Activated naive CD4-positive, alpha-beta T cell treated with anti-CD3 and anti-CD28 coated beads, Interleukin-2, amount 10 ng/mL, durations not matched to agents 7 days and 5 days (primary cell): ENCODE measurements around the gene VPS45.

Source experiments
- CTCF ChIA-PET: fragments of 350-600 bp; sonication (Branson Sonifier 250); formaldehyde crosslinking; loops from one replicate; lab custom pipeline; 2021; ENCODE audit warnings: antibody characterized with exemption; lab: Charles Lee
- DNase-seq: peaks from one replicate; pipeline ENCODE4 v3.0.0-alpha.2; 2020
- H3K27ac Mint-ChIP-seq: one replicate; pipeline ENCODE4 v1.8.0; 2021; ENCODE audit warnings: mild to moderate bottlenecking, moderate library complexity, mixed read lengths
- H3K27me3 Mint-ChIP-seq: one replicate; pipeline ENCODE4 v1.8.0; 2021; ENCODE audit warnings: mild to moderate bottlenecking, mixed read lengths
- H3K36me3 Mint-ChIP-seq: one replicate; pipeline ENCODE4 v1.8.0; 2021; ENCODE audit warnings: mixed read lengths
- H3K4me1 Mint-ChIP-seq: one replicate; pipeline ENCODE4 v1.8.0; 2021; ENCODE audit warnings: mixed read lengths
- H3K4me3 Mint-ChIP-seq: one replicate; pipeline ENCODE4 v1.8.0; 2021; ENCODE audit warnings: mild to moderate bottlenecking, moderate library complexity, mixed read lengths
- H3K9me3 Mint-ChIP-seq: one replicate; pipeline ENCODE4 v1.8.0; 2021; ENCODE audit warnings: mixed read lengths

The VPS45 gene

DNA sequence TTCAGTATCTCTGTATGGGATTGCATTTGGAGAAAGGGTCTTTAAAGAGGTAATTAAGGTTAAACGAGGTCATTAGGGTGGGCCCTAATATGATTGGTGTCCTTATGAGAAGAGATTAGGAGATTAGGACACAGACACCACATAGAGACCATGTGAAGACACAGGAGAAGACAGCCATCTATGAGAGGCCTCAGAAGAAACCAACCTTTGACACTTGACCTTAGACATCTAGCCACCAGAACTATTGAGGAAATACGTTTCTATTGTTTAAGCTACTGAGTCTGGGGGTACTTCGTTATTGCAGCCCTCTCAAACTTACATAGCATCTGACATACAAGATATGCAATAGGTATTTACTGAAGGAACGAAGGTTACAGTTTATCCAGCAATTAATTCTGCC lies 7.3 kb upstream of the VPS45 start:
- Mint-ChIP-seq H3K27ac (no peak overlapping the region), H3K4me3 (no peak overlapping the region), H3K9me3 (no peaks in the 10 kb centered on the region), H3K36me3 (no peaks in the 10 kb centered on the region), H3K27me3 (peaks cover 9% of the 10 kb centered on the region), H3K4me1 (peaks cover 5% of the 10 kb centered on the region)
- CTCF ChIA-PET, result interaction anchor here (1.3 kb wide), 2 partner anchors 98 to 127 kb away, joined by 3 to 5 read pairs; no protein-coding TSS in a partner anchor
- no peak for DNase-seq

DNA sequence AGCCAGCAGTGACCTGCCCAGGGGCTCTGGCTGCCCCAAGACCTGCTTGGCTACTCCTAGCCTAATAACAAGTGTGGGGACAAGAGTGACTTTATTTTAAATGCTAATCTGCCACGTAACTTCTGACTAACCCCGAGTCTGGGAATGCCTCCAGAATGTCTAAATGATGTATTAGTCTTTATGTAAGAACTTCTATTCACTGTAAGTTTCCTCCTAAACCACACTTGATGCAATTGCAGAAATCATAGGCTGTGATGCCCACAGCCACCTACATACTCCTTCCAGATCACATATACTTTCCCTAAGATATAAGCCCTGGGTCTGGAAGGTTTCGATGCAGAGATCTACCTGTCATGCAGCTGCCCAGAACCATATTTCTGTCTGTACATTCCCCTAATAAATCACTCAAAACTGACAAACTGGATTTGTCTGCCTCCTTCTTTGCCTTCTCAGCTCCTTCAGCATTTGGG lies 5.9 kb upstream of the VPS45 start:
- Mint-ChIP-seq H3K4me3 (no peak overlapping the region), H3K36me3 (no peaks in the 10 kb centered on the region), H3K9me3 (no peaks in the 10 kb centered on the region), H3K4me1 (peaks cover 14% of the 10 kb centered on the region), H3K27ac (no peak overlapping the region), H3K27me3 (peaks cover 9% of the 10 kb centered on the region)
- CTCF ChIA-PET, result no interaction called here
- no peak for DNase-seq

DNA sequence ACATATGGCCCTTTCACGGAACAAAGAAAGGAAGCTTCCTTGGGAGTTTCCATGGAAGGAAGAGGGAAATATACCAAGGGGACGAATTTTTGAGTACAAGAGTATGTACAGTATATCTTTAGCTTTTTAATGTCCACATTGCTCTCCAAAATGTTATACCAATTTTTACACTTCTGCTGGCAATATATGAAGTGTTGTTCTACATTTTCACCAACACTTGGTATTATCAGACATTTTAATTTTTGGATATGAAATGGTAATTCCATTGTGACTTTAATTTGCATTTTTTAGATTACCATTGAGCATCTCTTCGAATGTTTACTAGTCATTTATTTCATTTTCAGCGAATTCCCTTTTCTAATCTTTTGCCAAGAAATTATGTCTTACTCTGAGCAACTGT lies 5.5 kb upstream of the VPS45 start:
- Mint-ChIP-seq H3K36me3 (no peaks in the 10 kb centered on the region), H3K27ac (no peak overlapping the region), H3K4me3 (no peak overlapping the region), H3K9me3 (no peaks in the 10 kb centered on the region), H3K27me3 (peaks cover 9% of the 10 kb centered on the region), H3K4me1 (peaks cover 17% of the 10 kb centered on the region)
- DNase-seq, result no peak
- CTCF ChIA-PET, result no interaction called here

DNA sequence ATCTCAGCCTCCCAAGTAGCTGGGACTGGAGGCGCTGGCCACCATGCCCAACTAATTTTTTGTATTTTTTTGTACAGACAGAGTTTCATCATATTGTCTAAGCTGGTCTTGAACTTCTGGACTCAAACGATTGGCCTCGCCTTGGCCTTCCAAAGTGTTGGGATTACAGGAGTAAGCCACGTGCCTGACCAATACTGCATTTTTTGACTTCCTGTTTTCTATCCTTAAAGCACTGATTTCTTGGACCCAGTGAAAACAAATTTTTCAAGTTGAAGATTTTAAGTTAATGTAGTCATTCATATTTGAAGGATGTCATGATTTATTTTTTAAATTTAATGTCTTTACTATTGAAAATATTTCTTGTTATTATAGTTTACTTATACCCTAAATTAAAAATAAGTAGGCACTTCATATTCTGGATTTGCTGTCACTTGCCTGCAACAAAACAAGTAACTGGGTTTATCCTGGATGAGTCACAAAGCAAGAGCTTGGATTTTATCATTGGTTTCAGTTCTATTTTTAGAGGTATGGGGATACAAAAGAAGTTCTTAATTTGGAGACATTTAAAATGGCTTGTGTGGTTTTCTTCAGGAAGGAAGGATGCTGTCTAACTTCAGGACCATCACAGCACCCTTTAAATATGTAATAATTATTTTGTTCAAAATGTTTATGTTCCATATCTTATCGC lies 2.2 kb upstream of the VPS45 start:
- Mint-ChIP-seq H3K4me3 (peak overlapping the region; percentile 13), H3K4me1 (peaks cover 43% of the 10 kb centered on the region), H3K27me3 (peaks cover 9% of the 10 kb centered on the region), H3K36me3 (peaks cover 9% of the 10 kb centered on the region), H3K27ac (no peak overlapping the region), H3K9me3 (no peaks in the 10 kb centered on the region)
- CTCF ChIA-PET, result interaction anchor here (0.8 to 2.5 kb wide), 4 partner anchors 64 to 121 kb away, joined by 3 to 8 read pairs (median 4); no protein-coding TSS in a partner anchor
- DNase-seq, result no peak

DNA sequence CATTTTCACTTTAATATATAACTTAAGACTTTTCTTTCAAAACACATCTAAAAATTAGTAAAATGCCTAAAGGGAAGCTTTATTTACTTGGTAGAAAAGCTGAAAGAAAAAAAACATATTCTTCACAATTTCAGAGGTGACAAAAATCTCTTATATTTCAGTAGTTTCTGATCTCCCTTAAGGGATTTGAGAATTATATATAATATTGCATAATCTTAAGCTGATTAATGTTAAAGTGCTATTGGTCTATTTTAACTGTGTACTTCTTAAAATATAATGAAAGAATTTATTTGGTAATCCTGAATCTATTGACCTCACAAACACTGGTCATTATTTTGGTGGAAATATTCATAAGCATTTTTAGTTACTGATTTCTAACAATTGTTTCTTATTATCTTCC lies 1.2 kb upstream of the VPS45 start:
- CTCF ChIA-PET, result interaction anchor here (0.6 to 3.1 kb wide), 4 partner anchors 8 to 99 kb away, joined by 3 to 16 read pairs (median 3); no protein-coding TSS in a partner anchor
- no peak for DNase-seq
- Mint-ChIP-seq H3K36me3 (peaks cover 9% of the 10 kb centered on the region), H3K4me3 (peak overlapping the region; percentile 88), H3K27me3 (peaks cover 9% of the 10 kb centered on the region), H3K9me3 (no peaks in the 10 kb centered on the region), H3K4me1 (peaks cover 43% of the 10 kb centered on the region), H3K27ac (no peak overlapping the region)

DNA sequence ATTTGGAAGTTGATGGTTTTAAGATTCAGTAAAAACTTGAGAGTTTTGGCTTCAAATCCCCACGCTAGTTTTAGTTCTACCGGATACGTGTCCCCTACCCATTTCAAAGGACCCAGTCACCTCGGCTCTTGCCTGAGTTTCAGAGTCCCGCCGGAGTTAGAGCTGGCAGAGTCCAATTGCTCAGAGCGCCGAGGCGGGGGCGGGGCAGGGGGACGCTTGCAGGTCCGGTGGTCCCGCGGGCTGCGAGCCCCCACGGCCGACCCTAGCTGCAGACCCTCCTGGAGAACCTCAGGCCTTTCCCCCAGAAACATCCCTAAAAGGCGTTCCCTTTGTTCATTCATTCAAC lies 765 bp upstream of the VPS45 start:
- DNase-seq, result peak; percentile 59
- CTCF ChIA-PET, result interaction anchor here (0.6 to 3.1 kb wide), 2 partner anchors 9 to 98 kb away, joined by 3 to 16 read pairs; no protein-coding TSS in a partner anchor
- H3K36me3 Mint-ChIP-seq, result peaks cover 9% of the 10 kb centered on the region
- peaks cover 43% of the 10 kb centered on the region for H3K4me1 Mint-ChIP-seq
- peak overlapping the region; percentile 88 for H3K4me3 Mint-ChIP-seq
- H3K27ac Mint-ChIP-seq, result peak overlapping the region; percentile 93
- peaks cover 9% of the 10 kb centered on the region for H3K27me3 Mint-ChIP-seq
- no peaks in the 10 kb centered on the region for H3K9me3 Mint-ChIP-seq

DNA sequence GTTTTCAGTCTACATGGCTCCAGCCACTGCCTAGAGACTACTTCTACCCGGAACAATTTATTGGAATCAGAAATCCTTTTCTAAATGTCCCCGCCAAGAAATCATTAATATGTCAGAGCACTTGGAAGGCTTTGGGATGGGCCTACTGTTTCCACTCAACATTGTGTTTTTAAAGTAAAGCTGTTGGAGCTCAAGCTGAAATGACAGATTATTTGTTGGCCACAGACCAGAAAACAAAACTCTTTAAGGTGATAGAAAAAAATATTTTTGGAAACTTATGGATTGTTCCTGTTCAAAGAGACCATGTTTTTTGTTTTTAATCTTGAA lies 496 bp downstream of the VPS45 start:
- peaks cover 5% of the 10 kb centered on the region for H3K27me3 Mint-ChIP-seq
- no peaks in the 10 kb centered on the region for H3K9me3 Mint-ChIP-seq
- CTCF ChIA-PET, result interaction anchor here (0.6 to 3.3 kb wide), 9 partner anchors 56 to 119 kb away, joined by 3 to 16 read pairs (median 4); no protein-coding TSS in a partner anchor
- peaks cover 46% of the 10 kb centered on the region for H3K4me1 Mint-ChIP-seq
- peaks cover 18% of the 10 kb centered on the region for H3K36me3 Mint-ChIP-seq
- H3K27ac Mint-ChIP-seq, result peak overlapping the region; percentile 93
- H3K4me3 Mint-ChIP-seq, result peak overlapping the region; percentile 88
- DNase-seq, result no peak

DNA sequence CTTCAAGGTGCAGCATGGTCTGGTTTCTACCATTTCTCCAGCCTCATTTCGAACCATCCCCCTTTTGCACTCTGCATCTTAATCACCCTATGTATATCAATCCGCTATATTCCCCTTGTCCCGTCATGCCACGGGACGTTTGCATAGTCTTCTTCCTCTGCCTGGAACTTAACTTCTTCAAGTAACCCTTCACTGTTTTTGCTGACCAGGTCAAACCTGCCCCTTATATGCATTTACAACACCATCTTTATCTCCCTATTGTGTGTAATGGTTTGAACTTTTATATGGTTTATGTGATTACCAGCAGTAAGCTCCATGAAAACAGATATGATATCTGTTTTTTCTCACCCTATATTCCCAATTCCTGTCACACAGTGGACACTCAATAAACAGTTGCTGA lies 2.3 kb downstream of the VPS45 start:
- no peak for DNase-seq
- H3K27ac Mint-ChIP-seq, result no peak overlapping the region
- H3K27me3 Mint-ChIP-seq, result no peaks in the 10 kb centered on the region
- H3K9me3 Mint-ChIP-seq, result no peaks in the 10 kb centered on the region
- CTCF ChIA-PET, result interaction anchor here (1.0 to 3.3 kb wide), 3 partner anchors 96 to 117 kb away, joined by 5 to 9 read pairs (median 7); no protein-coding TSS in a partner anchor
- no peak overlapping the region for H3K4me3 Mint-ChIP-seq
- H3K4me1 Mint-ChIP-seq, result peaks cover 51% of the 10 kb centered on the region
- peaks cover 23% of the 10 kb centered on the region for H3K36me3 Mint-ChIP-seq

DNA sequence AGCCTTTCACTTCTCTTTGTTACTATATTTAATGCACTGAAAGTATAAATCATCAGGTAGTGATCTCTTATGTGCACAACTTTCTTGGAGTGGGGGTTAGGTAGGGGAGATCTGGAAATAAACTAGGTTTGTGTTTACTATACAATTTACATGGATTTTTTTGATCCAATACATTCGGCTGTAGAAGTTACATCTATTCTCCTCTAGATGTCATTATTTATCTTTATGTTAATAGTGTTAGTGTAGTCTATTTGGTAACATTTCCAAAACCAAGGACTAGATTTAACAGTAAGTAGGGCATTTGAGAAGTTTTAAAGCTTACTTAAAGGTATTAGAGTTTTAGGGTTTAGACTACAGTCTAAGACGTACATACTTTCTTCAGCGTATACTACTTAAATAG lies 5.4 kb downstream of the VPS45 start:
- H3K27ac Mint-ChIP-seq, result peak overlapping the region; percentile 46
- H3K9me3 Mint-ChIP-seq, result no peaks in the 10 kb centered on the region
- H3K4me1 Mint-ChIP-seq, result peaks cover 51% of the 10 kb centered on the region
- CTCF ChIA-PET, result interaction anchor here (0.9 to 7.5 kb wide), 8 partner anchors 22 to 114 kb away, joined by 3 to 233 read pairs (median 5); no protein-coding TSS in a partner anchor
- DNase-seq, result no peak
- no peaks in the 10 kb centered on the region for H3K27me3 Mint-ChIP-seq
- H3K36me3 Mint-ChIP-seq, result peaks cover 39% of the 10 kb centered on the region
- H3K4me3 Mint-ChIP-seq, result no peak overlapping the region

DNA sequence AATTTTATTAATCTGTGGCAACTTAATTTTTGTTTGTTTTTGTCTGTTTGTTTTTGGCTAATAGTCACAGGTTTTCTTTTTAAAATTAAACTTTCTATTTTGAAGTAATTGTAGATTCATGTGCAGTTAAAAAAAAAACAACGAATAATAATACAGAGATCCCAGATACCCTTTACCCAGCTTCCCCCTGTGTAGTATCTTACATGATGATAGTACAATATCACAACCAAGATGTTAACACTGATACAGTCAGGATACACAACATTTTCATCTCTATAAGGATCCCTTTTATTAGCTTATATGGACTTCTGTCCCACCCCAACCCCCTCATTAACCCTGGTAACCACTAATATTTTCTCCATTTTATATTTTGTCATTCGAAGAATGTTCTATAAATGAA lies 5.9 kb downstream of the VPS45 start:
- no peak for DNase-seq
- Mint-ChIP-seq H3K9me3 (no peaks in the 10 kb centered on the region), H3K4me1 (peaks cover 47% of the 10 kb centered on the region), H3K4me3 (no peak overlapping the region), H3K27me3 (no peaks in the 10 kb centered on the region), H3K36me3 (peaks cover 44% of the 10 kb centered on the region), H3K27ac (peak overlapping the region; percentile 56)
- CTCF ChIA-PET, result interaction anchor here (0.7 to 7.5 kb wide), 9 partner anchors 21 to 113 kb away, joined by 3 to 233 read pairs (median 4); no protein-coding TSS in a partner anchor

DNA sequence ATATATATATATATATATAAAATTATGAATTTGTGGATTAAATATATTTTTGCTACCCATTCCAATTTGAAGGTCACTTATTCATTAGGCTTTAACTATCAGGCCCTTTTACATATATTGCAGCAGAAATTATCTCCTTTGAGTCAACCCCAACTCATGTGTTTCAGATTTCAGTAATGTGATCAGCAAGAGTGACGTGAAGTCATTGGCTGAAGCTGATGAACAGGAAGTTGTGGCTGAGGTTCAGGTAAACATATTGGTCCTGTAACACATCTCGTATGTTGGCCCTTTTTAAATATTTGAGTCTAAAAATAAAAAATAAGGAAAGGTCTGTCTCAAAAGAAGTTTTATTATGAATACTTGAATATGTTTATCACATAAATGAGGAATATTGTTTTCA lies 8.5 kb downstream of the VPS45 start:
- Mint-ChIP-seq H3K36me3 (peaks cover 39% of the 10 kb centered on the region), H3K4me1 (peaks cover 35% of the 10 kb centered on the region), H3K27me3 (no peaks in the 10 kb centered on the region), H3K9me3 (no peaks in the 10 kb centered on the region), H3K27ac (no peak overlapping the region), H3K4me3 (no peak overlapping the region)
- CTCF ChIA-PET, result interaction anchor here (7.5 kb wide), 1 partner anchor 88 kb away, joined by 233 read pairs; no protein-coding TSS in a partner anchor
- no peak for DNase-seq

DNA sequence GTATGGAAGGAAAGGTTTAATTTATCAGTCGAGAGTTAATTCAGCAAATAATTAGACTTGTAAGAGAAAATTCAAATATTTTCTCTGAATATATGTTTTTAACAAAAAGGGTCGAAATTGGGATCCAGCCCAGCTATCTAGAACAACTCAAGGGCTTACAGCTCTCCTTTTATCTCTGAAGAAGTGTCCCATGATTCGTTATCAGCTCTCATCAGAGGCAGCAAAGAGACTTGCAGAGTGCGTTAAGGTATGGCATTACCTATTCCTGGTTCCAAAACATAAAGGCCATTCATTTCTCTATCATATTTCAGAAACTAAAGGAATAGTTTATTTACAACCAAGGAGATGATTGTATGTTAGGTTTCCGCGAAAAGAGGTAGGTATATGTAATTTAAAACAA lies 9.4 kb downstream of the VPS45 start:
- no peak overlapping the region for H3K4me3 Mint-ChIP-seq
- H3K36me3 Mint-ChIP-seq, result peaks cover 47% of the 10 kb centered on the region
- H3K27ac Mint-ChIP-seq, result no peak overlapping the region
- no peaks in the 10 kb centered on the region for H3K27me3 Mint-ChIP-seq
- peaks cover 38% of the 10 kb centered on the region for H3K4me1 Mint-ChIP-seq
- no peak for DNase-seq
- CTCF ChIA-PET, result interaction anchor here (7.5 kb wide), 1 partner anchor 87 kb away, joined by 233 read pairs; no protein-coding TSS in a partner anchor
- H3K9me3 Mint-ChIP-seq, result no peaks in the 10 kb centered on the region

DNA sequence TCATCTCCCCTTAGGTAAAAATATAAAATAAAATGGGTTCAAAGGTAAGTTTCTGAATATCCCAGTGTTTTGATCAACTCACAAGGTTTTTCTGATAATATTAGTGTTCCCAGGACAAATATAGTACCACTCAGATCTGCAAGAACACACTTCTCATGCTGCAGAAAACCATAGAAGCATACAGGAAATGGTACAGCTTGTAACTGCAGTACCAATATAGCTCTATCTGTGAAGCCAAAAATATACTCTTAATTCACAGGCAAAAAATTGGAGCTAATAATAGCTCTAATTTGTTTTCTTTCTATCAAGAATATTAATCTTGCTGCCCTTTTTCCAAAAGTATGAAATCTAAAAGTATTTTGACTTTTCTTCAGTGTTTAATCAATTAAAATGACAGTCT lies 13.2 kb downstream of the VPS45 start:
- Mint-ChIP-seq H3K4me1 (peaks cover 20% of the 10 kb centered on the region), H3K9me3 (no peaks in the 10 kb centered on the region), H3K27me3 (no peaks in the 10 kb centered on the region), H3K4me3 (no peak overlapping the region), H3K27ac (no peak overlapping the region), H3K36me3 (peaks cover 49% of the 10 kb centered on the region)
- no peak for DNase-seq
- CTCF ChIA-PET, result no interaction called here

DNA sequence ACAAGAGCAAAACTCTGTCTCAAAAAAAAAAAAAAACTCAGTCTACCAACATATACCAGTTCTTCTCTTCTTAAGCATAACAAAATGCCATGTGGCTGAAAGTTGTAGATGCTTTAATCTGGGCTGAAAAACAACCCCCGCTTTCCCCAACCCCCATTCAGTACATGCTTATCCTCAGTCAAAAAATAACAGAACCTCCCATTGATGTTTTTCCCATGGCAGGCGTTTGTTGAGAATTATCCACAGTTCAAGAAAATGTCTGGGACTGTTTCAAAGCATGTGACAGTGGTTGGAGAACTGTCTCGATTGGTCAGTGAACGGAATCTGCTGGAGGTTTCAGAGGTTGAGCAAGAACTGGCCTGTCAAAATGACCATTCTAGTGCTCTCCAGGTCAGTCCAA lies 14.9 kb downstream of the VPS45 start:
- no peak overlapping the region for H3K27ac Mint-ChIP-seq
- no peak for DNase-seq
- H3K9me3 Mint-ChIP-seq, result no peaks in the 10 kb centered on the region
- CTCF ChIA-PET, result no interaction called here
- H3K4me1 Mint-ChIP-seq, result peaks cover 10% of the 10 kb centered on the region
- no peaks in the 10 kb centered on the region for H3K27me3 Mint-ChIP-seq
- peaks cover 50% of the 10 kb centered on the region for H3K36me3 Mint-ChIP-seq
- H3K4me3 Mint-ChIP-seq, result no peak overlapping the region

DNA sequence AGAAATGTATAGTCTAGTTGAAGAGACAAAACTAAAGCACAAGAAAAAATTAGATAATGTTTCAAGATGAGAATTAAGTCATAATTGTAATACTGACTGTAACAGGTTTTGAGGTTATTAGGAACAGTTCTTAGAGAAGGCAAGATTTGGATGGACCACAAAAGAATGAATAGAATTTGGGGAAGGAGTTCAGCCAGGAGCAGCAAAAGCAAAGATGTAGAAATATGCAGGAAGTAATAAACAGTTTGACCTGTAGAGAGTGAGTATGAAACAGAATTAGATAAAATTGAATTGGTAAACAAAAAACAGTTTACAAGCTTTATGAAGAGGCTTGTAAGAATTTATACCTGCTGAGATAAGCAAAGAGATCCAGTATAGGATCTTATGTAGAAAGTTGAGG lies 16.3 kb downstream of the VPS45 start:
- peaks cover 6% of the 10 kb centered on the region for H3K4me1 Mint-ChIP-seq
- H3K9me3 Mint-ChIP-seq, result no peaks in the 10 kb centered on the region
- no peak overlapping the region for H3K4me3 Mint-ChIP-seq
- no peaks in the 10 kb centered on the region for H3K27me3 Mint-ChIP-seq
- no peak for DNase-seq
- peaks cover 44% of the 10 kb centered on the region for H3K36me3 Mint-ChIP-seq
- CTCF ChIA-PET, result no interaction called here
- no peak overlapping the region for H3K27ac Mint-ChIP-seq
